Adipocyte (in vitro differentiated cells): Measurements from ENCODE around the gene CNTNAP1.

Source experiments
- DNase-seq: peaks from one replicate; pipeline ENCODE4 v3.0.0-alpha.2; 2015; ENCODE audit warnings: low read depth
- H3K27me3 ChIP-seq: replicated peaks from 2 replicates; pipeline ENCODE4 v1.7.0; 2013; ENCODE audit warnings: mild to moderate bottlenecking, low read length, moderate library complexity; ENCODE audit not compliant: control insufficient read depth, insufficient read depth
- H3K36me3 ChIP-seq: 2 replicates; pipeline ENCODE4 v1.7.0; 2013; ENCODE audit warnings: low read length, mild to moderate bottlenecking, moderate library complexity; ENCODE audit not compliant: control insufficient read depth, insufficient read depth, severe bottlenecking
- H3K4me1 ChIP-seq: 2 replicates; pipeline ENCODE4 v1.7.0; 2013; ENCODE audit warnings: mild to moderate bottlenecking, low read length, moderate library complexity; ENCODE audit not compliant: control insufficient read depth, insufficient read depth
- H3K4me3 ChIP-seq: 2 replicates; pipeline ENCODE4 v1.7.0; 2013; ENCODE audit warnings: mild to moderate bottlenecking, low read length, moderate library complexity
- H3K9ac ChIP-seq: 2 replicates; pipeline ENCODE4 v1.7.0; 2013; ENCODE audit warnings: mild to moderate bottlenecking, low read length, moderate library complexity
- H3K9me3 ChIP-seq: 2 replicates; pipeline ENCODE4 v1.7.0; 2013; ENCODE audit warnings: mild to moderate bottlenecking, low read length, moderate library complexity; ENCODE audit not compliant: control insufficient read depth

CNTNAP1 gene

GRCh38 chr17:42673266-42673884, 9.0 kb upstream of the CNTNAP1 start:
- peak overlapping the region; percentile 56 for H3K9ac ChIP-seq
- H3K9me3 ChIP-seq, result no peaks in the 10 kb centered on the region
- no peak for DNase-seq
- peaks cover 47% of the 10 kb centered on the region for H3K36me3 ChIP-seq
- H3K4me1 ChIP-seq, result peaks cover 27% of the 10 kb centered on the region
- peak overlapping the region; percentile 65 for H3K4me3 ChIP-seq
- H3K27me3 ChIP-seq, result no peaks in the 10 kb centered on the region

DNA sequence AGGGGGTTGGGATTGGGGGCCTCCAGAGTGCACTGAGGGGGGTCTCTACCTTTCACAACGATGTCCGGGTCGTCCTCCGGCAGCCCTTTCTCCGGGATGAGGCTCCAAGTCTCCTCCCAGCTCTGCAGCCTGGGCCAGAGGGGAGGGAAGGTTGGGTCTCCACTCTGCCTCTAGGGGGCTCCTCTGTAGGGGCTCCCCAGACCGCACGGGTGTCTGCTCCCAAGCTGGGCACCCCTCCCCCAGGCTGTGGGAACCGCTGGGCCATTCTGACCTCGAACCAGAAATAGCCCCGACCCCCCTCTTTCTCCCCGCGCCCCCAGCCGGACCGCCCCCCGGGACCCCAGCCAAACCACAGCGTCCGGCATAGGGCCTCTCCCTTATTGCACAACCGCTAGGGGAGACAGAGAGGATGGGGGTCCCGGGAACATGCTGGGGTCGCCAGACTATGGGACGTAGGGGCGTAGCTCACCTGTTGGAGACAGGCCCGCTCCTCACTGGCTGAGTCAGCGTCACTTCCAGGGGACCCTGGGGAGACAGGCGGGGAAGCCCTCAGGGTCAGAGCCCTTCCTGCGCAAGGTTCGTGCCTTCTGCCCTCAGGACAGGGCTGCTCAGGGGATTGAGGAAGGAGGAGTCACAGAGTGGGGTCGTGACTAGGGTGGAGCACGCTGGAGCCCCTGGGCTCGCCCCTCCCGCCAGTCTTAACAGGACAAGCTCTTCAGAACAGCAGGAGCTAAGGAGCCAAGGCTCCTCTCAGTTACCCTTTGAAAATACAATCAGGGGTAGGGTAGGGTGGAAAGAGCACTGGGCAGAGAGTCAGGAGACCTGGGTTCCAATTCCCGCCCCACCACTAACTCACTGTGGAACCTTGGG, 8.2 kb upstream of the CNTNAP1 start:
- no peaks in the 10 kb centered on the region for H3K9me3 ChIP-seq
- DNase-seq, result peak; percentile 72
- peak overlapping the region; percentile 97 for H3K9ac ChIP-seq
- peak overlapping the region; percentile 98 for H3K4me3 ChIP-seq
- H3K36me3 ChIP-seq, result peaks cover 41% of the 10 kb centered on the region
- H3K4me1 ChIP-seq, result peaks cover 31% of the 10 kb centered on the region
- H3K27me3 ChIP-seq, result no peaks in the 10 kb centered on the region

DNA sequence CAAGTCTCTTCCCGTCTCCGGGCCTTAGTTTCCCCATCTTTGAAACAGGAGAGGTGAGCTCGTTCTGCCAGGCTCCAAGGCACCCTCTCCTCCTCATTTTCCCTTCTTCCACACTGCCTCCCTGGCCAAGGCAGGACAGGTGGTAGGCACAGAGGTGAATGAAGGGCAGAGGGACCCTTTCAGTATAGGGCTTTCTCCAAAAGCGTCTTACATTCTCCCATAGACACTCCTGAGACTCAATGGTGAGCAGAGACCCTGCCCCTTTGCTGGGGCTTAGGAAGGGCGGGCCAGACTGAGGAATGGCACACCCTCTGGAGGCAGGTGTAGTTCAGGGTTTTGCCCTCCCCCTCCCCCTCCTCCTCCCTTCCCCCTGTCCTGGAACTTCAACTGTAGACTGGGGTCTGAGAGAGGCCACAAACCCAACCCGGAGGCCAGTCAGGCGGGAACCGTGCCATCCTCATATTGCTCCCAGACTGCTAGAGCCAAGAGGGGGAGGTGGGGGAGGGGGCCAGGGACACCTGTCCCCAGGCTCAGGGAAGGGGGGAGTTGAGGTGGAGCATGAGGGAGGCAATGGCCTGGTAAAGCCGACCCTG, 7.5 kb upstream of the CNTNAP1 start:
- H3K27me3 ChIP-seq, result no peaks in the 10 kb centered on the region

GRCh38 chr17:42675348-42675964, 6.9 kb upstream of the CNTNAP1 start:
- Histone ChIP-seq H3K27me3 (no peaks in the 10 kb centered on the region), H3K9ac (peak overlapping the region; percentile 97), H3K4me3 (peak overlapping the region; percentile 98), H3K36me3 (peaks cover 30% of the 10 kb centered on the region), H3K9me3 (no peaks in the 10 kb centered on the region), H3K4me1 (peaks cover 42% of the 10 kb centered on the region)
- peak; percentile 14 for DNase-seq

More for the DNA sequence above, 7.5 kb upstream of the CNTNAP1 start:
- peak overlapping the region; percentile 97 for H3K9ac ChIP-seq
- DNase-seq, result no peak
- no peaks in the 10 kb centered on the region for H3K9me3 ChIP-seq
- peaks cover 34% of the 10 kb centered on the region for H3K36me3 ChIP-seq
- H3K4me1 ChIP-seq, result peaks cover 37% of the 10 kb centered on the region
- peak overlapping the region; percentile 98 for H3K4me3 ChIP-seq

DNA sequence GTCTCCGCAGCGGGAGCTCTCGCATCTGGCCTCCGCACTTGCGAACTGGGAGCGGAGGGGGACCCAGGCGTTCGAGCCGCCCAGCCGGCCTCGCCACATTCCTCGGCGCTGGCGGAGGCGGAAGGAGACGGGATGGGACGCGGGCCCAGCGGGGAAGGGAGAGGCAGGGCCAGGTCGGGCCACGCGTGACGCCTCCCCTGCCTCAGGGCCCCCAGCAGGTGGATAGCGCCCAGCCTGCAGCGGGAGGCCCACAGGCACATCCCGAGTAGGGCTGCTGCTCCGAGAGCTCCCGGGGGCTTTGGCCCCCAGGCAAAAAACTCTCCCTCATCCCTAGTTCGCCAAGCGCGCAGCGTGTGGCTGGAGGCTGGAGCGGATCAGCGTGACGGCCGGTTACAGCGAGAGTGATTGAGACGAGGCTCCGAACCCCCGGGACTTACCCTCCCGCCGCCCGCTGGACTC, 6.3 kb upstream of the CNTNAP1 start:
- DNase-seq, result peak; percentile 75
- Histone ChIP-seq H3K9ac (peak overlapping the region; percentile 97), H3K4me3 (peak overlapping the region; percentile 98), H3K27me3 (no peaks in the 10 kb centered on the region), H3K9me3 (no peaks in the 10 kb centered on the region), H3K36me3 (peaks cover 26% of the 10 kb centered on the region), H3K4me1 (peaks cover 44% of the 10 kb centered on the region)

GRCh38 chr17:42676424-42677011, 5.8 kb upstream of the CNTNAP1 start, which contains the start of gene PLEKHH3:
PLEKHH3 (minus strand) TSS chr17:42676994; CDS start chr17:42676563, 431 bp downstream.
- Histone ChIP-seq H3K9ac (peak within 1 kb of the TSS; percentile 97), H3K9me3 (no peaks in the 10 kb centered on the region), H3K36me3 (peaks cover 21% of the 10 kb centered on the region), H3K27me3 (no peaks in the 10 kb centered on the region), H3K4me3 (peak within 1 kb of the TSS; percentile 98), H3K4me1 (peaks cover 44% of the 10 kb centered on the region)
- no peak for DNase-seq

DNA sequence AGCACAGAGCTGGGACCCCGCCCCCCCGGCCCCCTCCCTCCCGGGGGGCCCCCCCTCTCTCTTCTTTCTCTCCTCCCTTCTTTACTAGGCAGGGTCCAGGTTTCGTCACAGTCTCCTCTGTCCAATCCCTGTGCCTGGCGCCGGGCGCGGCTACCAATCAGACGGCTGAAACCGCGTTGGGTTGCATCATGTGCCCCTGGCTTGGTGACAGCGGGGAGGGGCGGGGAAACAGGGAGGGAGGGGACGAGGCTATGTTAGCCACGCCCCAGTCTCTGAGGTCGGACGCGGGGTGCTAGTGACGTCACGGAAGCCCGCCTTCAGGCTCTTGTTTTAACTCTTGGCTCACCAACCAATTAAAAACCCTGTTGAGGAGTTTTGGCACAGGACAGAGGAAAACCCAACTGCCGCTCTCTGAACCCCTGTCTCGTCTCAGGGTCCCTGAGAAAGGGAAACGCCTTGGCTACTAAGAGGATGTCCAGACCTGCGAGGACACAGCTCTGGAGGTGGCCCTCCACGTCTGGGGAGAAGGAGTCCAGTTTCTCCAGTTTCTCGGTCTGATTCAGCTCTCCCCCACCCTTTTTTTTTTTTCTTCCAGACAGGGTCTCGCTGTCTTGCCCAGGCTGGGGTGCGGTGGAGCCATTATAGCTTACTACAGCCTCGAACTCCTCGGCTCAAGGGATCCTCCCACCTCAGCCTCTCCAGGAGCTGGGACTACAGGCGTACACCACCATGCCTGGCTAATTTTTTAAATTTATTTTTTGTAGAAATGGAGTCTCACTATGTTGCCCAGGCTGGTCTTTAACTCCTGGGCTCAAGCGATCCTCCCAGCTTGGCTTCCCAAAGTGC, 5.1 kb upstream of the CNTNAP1 start:
- H3K4me3 ChIP-seq, result peak overlapping the region; percentile 98
- peaks cover 49% of the 10 kb centered on the region for H3K4me1 ChIP-seq
- H3K27me3 ChIP-seq, result no peaks in the 10 kb centered on the region
- H3K9ac ChIP-seq, result peak overlapping the region; percentile 97
- peaks cover 14% of the 10 kb centered on the region for H3K36me3 ChIP-seq
- H3K9me3 ChIP-seq, result no peaks in the 10 kb centered on the region
- peak; percentile 100 for DNase-seq

DNA sequence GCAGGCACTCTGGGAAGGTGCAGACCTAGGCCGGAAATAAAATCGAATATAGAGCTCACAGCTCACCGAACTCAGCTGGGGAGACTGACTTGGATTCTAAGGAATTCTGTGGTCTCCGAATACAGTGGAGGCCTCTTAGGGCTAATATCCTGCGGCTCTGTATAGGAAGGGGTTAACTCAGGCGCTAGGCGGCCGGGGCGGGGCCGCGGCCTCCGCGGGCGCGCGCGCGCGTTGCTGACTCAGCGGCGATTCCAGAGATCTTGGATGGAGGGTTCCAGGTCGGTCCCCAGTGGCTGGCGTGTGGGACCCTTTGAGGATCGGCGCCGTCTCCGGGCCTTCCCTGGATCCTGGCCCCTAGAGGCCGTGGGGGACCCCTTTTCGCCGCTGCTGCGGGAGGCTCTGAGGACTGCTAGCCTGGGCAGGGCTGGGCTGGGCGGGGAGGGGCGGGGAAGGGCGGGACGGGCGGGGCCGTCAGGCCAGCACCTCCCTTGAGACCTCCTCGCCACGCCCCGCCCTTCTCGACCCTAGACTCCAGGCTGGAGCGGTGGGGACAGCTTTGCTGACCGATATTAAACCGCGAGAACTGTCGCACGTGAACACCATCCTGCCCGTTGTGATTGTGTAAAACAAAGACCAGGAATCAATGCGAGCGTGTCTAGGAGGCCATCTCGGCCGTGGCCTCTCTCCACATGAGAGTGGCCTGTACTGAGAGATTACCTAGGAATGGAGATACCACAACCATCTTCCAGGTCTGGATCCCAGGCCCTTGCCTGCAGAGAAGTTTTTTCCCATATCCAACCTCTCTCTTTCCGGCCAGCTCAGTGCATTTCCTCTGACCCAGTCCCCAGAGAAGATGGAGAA, 4.2 kb upstream of the CNTNAP1 start:
- no peaks in the 10 kb centered on the region for H3K27me3 ChIP-seq
- H3K9ac ChIP-seq, result peak overlapping the region; percentile 88
- no peaks in the 10 kb centered on the region for H3K9me3 ChIP-seq

GRCh38 chr17:42678951-42679491, 3.3 kb upstream of the CNTNAP1 start:
- Histone ChIP-seq H3K36me3 (no peaks in the 10 kb centered on the region), H3K9me3 (no peaks in the 10 kb centered on the region), H3K9ac (peak overlapping the region; percentile 86), H3K4me1 (peaks cover 48% of the 10 kb centered on the region), H3K27me3 (no peaks in the 10 kb centered on the region), H3K4me3 (peak overlapping the region; percentile 81)
- peak; percentile 64 for DNase-seq

More for the DNA sequence above, 4.2 kb upstream of the CNTNAP1 start:
- Histone ChIP-seq H3K4me1 (peaks cover 51% of the 10 kb centered on the region), H3K36me3 (peaks cover 4% of the 10 kb centered on the region), H3K4me3 (peak overlapping the region; percentile 81)
- DNase-seq, result peak; percentile 93
